Neural progenitor cell (in vitro differentiated cells): ENCODE data around the gene CAPN2. TPM values are rescaled to one million over a fixed set of nuclear protein-coding genes. Genes with fewer than 3 reads are reported as not detected.
A peak's percentile ranks its signal among the peaks of the same experiment; 100 is the strongest.

Experiments
- DNase-seq: peaks from one replicate; pipeline ENCODE4 v3.0.0-alpha.2; 2016; ENCODE audit warnings: low spot score
- H2AFZ ChIP-seq: fragments of 200-600 bp; sonication (generic); replicated peaks from 2 replicates; pipeline ENCODE4 v1.6.1; 2016; ENCODE audit warnings: antibody characterized with exemption
- H3F3A ChIP-seq: fragments of 200-600 bp; sonication (generic); 2 replicates; pipeline ENCODE4 v1.6.1; 2016; ENCODE audit warnings: antibody characterized with exemption, low read depth
- H3K27ac ChIP-seq: fragments of 200-600 bp; sonication (generic); 2 replicates; pipeline ENCODE4 v1.5.1; 2016; ENCODE audit warnings: mild to moderate bottlenecking
- H3K27me3 ChIP-seq: fragments of 200-600 bp; sonication (generic); 2 replicates; pipeline ENCODE4 v1.6.1; 2016; ENCODE audit warnings: mild to moderate bottlenecking, moderate library complexity
- H3K36me3 ChIP-seq: fragments of 200-600 bp; sonication (generic); 2 replicates; pipeline ENCODE4 v1.5.1; 2016
- H3K4me1 ChIP-seq: fragments of 200-600 bp; sonication (generic); 2 replicates; pipeline ENCODE4 v1.6.1; 2016; ENCODE audit warnings: mixed run types
- H3K4me2 ChIP-seq: fragments of 200-600 bp; sonication (generic); 2 replicates; pipeline ENCODE4 v1.6.1; 2016
- H3K4me3 ChIP-seq: fragments of 200-600 bp; sonication (generic); 2 replicates; pipeline ENCODE4 v1.5.1; 2016
- H3K79me2 ChIP-seq: fragments of 200-600 bp; sonication (generic); 2 replicates; pipeline ENCODE4 v1.6.1; 2016; ENCODE audit warnings: low read depth
- H3K9ac ChIP-seq: fragments of 200-600 bp; sonication (generic); 2 replicates; pipeline ENCODE4 v1.6.1; 2016
- H3K9me3 ChIP-seq: fragments of 200-600 bp; sonication (generic); 2 replicates; pipeline ENCODE4 v1.5.1; 2016; ENCODE audit warnings: low read depth
- H4K20me1 ChIP-seq: fragments of 200-600 bp; sonication (generic); 2 replicates; pipeline ENCODE4 v1.6.1; 2016; ENCODE audit warnings: low read depth
- H3K27ac Mint-ChIP-seq: 3 replicates; pipeline ENCODE4 v1.8.0; 2021; ENCODE audit warnings: mixed read lengths
- H3K27me3 Mint-ChIP-seq: 2 replicates; pipeline ENCODE4 v1.8.0; 2022; ENCODE audit warnings: low read depth, mild to moderate bottlenecking, inconsistent platforms, moderate library complexity, mixed read lengths; ENCODE audit not compliant: insufficient read depth
- H3K36me3 Mint-ChIP-seq: 3 replicates; pipeline ENCODE4 v1.8.0; 2021; ENCODE audit warnings: mixed read lengths
- H3K4me1 Mint-ChIP-seq: 3 replicates; pipeline ENCODE4 v1.8.0; 2021; ENCODE audit warnings: mixed read lengths
- H3K4me3 Mint-ChIP-seq: 3 replicates; pipeline ENCODE4 v1.8.0; 2021; ENCODE audit warnings: mild to moderate bottlenecking, moderate library complexity, mixed read lengths
- H3K9me3 Mint-ChIP-seq: 3 replicates; pipeline ENCODE4 v1.8.0; 2020; ENCODE audit warnings: mixed read lengths
- CTCF ChIP-seq: fragments of 200-600 bp; sonication (generic); IDR thresholded peaks from 2 replicates; pipeline ENCODE4 v1.5.1; 2017; ENCODE audit warnings: antibody characterized with exemption, mild to moderate bottlenecking
- EZH2 ChIP-seq: fragments of 200-600 bp; sonication (generic); IDR thresholded peaks from 2 replicates; pipeline ENCODE4 v1.6.1; 2017; ENCODE audit warnings: antibody characterized with exemption, mild to moderate bottlenecking, moderate library complexity
- EZH2phosphoT487 ChIP-seq: fragments of 200-600 bp; sonication (generic); IDR thresholded peaks from 2 replicates; pipeline ENCODE4 v1.6.1; 2017; ENCODE audit warnings: antibody characterized with exemption
- total RNA-seq: library from RNA; depleted of rRNA; stranded (reverse); fragments of >200 nt; gene quantifications from 2 replicates; pipeline ENCODE4 v1.2.3, GENCODE V29; 2015; ENCODE audit warnings: low replicate concordance

The CAPN2 gene
- total RNA-seq, 1 donor from 2014 or later, result 61.7 TPM

- H3K36me3 ChIP-seq, result no peaks in the 10 kb centered on the region
- no peak overlapping the region for H3K4me2 ChIP-seq
- H3K9me3 ChIP-seq, result no peaks in the 10 kb centered on the region
- Mint-ChIP-seq H3K9me3 (no peaks in the 10 kb centered on the region), H3K36me3 (no peaks in the 10 kb centered on the region), H3K4me1 (peaks cover 42% of the 10 kb centered on the region), H3K27me3 (peaks cover 11% of the 10 kb centered on the region), H3K4me3 (no peak overlapping the region), H3K27ac (no peak overlapping the region)
- no peaks in the 10 kb centered on the region for H3F3A ChIP-seq
- H3K9ac ChIP-seq, result no peak overlapping the region
- H3K4me3 ChIP-seq, result no peak overlapping the region
- no peaks in the 10 kb centered on the region for H4K20me1 ChIP-seq
- DNase-seq, result no peak
- no peak overlapping the region for H2AFZ ChIP-seq
- no peak overlapping the region for H3K27ac ChIP-seq
- TF ChIP-seq CTCF (no peak), EZH2phosphoT487 (no peak), EZH2 (no peak)
- H3K4me1 ChIP-seq, result no peaks in the 10 kb centered on the region
- H3K79me2 ChIP-seq, result no peaks in the 10 kb centered on the region
- no peaks in the 10 kb centered on the region for H3K27me3 ChIP-seq
Measured at GRCh38 chr1:223702735-223703667, 9.3 kb upstream of the CAPN2 start.

- Histone ChIP-seq H3K9ac (no peak overlapping the region), H3K79me2 (no peaks in the 10 kb centered on the region), H3K4me3 (no peak overlapping the region), H4K20me1 (no peaks in the 10 kb centered on the region), H3K36me3 (no peaks in the 10 kb centered on the region), H3K27me3 (no peaks in the 10 kb centered on the region), H3F3A (no peaks in the 10 kb centered on the region), H2AFZ (no peak overlapping the region), H3K9me3 (no peaks in the 10 kb centered on the region), H3K4me2 (no peak overlapping the region), H3K27ac (no peak overlapping the region), H3K4me1 (no peaks in the 10 kb centered on the region)
- Mint-ChIP-seq H3K36me3 (no peaks in the 10 kb centered on the region), H3K27ac (peak overlapping the region; percentile 58), H3K27me3 (peaks cover 15% of the 10 kb centered on the region), H3K4me3 (no peak overlapping the region), H3K4me1 (peaks cover 39% of the 10 kb centered on the region), H3K9me3 (no peaks in the 10 kb centered on the region)
- TF ChIP-seq EZH2, result no peak
- TF ChIP-seq EZH2phosphoT487, result no peak
- no peak for TF ChIP-seq CTCF
- no peak for DNase-seq
Measured at GRCh38 chr1:223703668-223704013, 8.7 kb upstream of the CAPN2 start.

- Mint-ChIP-seq H3K27ac (no peak overlapping the region), H3K4me3 (no peak overlapping the region), H3K9me3 (no peaks in the 10 kb centered on the region), H3K36me3 (no peaks in the 10 kb centered on the region), H3K4me1 (peaks cover 43% of the 10 kb centered on the region), H3K27me3 (peaks cover 15% of the 10 kb centered on the region)
- TF ChIP-seq CTCF, result no peak
- no peak for TF ChIP-seq EZH2
- no peak for TF ChIP-seq EZH2phosphoT487
- Histone ChIP-seq H3K4me3 (no peak overlapping the region), H3K9ac (no peak overlapping the region), H3F3A (no peaks in the 10 kb centered on the region), H3K36me3 (no peaks in the 10 kb centered on the region), H4K20me1 (no peaks in the 10 kb centered on the region), H3K4me1 (no peaks in the 10 kb centered on the region), H3K27me3 (no peaks in the 10 kb centered on the region), H3K4me2 (no peak overlapping the region), H3K9me3 (no peaks in the 10 kb centered on the region), H3K27ac (no peak overlapping the region), H3K79me2 (no peaks in the 10 kb centered on the region), H2AFZ (no peak overlapping the region)
- no peak for DNase-seq
Measured at GRCh38 chr1:223704921-223705878, 7.1 kb upstream of the CAPN2 start.
